Endothelial cell (in vitro differentiated cells): Measurements from ENCODE around the gene FAM193B. TPM values are rescaled to one million over a fixed set of nuclear protein-coding genes. Genes with fewer than 3 reads are reported as not detected.
"Not testable (repeated sequence)": the region's sequence is repeated elsewhere in the genome, so short reads cannot be mapped to it uniquely, and the experiment has no call there.

Experiments used
- DNase-seq: peaks from one replicate; pipeline ENCODE4 v3.0.0; 2021; ENCODE audit warnings: low spot score
- H3K27ac Mint-ChIP-seq: one replicate; pipeline ENCODE4 v1.8.0; 2021; ENCODE audit warnings: mixed read lengths, inconsistent platforms; ENCODE audit not compliant: unreplicated experiment
- H3K27me3 Mint-ChIP-seq: one replicate; pipeline ENCODE4 v1.8.0; 2021; ENCODE audit warnings: mild to moderate bottlenecking, moderate library complexity, mixed read lengths, inconsistent platforms; ENCODE audit not compliant: unreplicated experiment
- H3K36me3 Mint-ChIP-seq: one replicate; pipeline ENCODE4 v1.8.0; 2021; ENCODE audit warnings: mild to moderate bottlenecking, low read depth, mixed read lengths, inconsistent platforms; ENCODE audit not compliant: unreplicated experiment
- H3K4me1 Mint-ChIP-seq: one replicate; pipeline ENCODE4 v1.8.0; 2021; ENCODE audit warnings: mild to moderate bottlenecking, mixed read lengths, inconsistent platforms; ENCODE audit not compliant: unreplicated experiment
- H3K4me3 Mint-ChIP-seq: one replicate; pipeline ENCODE4 v1.8.0; 2021; ENCODE audit warnings: mild to moderate bottlenecking, mixed read lengths, inconsistent platforms; ENCODE audit not compliant: unreplicated experiment
- H3K9me3 Mint-ChIP-seq: one replicate; pipeline ENCODE4 v1.8.0; 2021; ENCODE audit warnings: mixed read lengths, inconsistent platforms; ENCODE audit not compliant: unreplicated experiment
- CTCF ChIP-seq: fragments of 200-600 bp; sonication (generic); IDR thresholded peaks from one replicate; pipeline ENCODE4 v1.5.0; 2021; ENCODE audit warnings: antibody characterized with exemption; ENCODE audit not compliant: unreplicated experiment
- total RNA-seq: library from RNA; stranded (reverse); fragmentation: NEBNext Ultra II Directional; extraction: Animal tissue kit (Norgen Biotek cat#: 25700); gene quantifications from one replicate; pipeline ENCODE4 v1.2.1, GENCODE V29; 2021; ENCODE audit not compliant: unreplicated experiment

Gene FAM193B
- total RNA-seq, 1 donor from 2014 or later: 97.6 TPM

GRCh38 chr5:177569894-177570293 is 15.5 kb upstream of the FAM193B start:
- no peaks in the 10 kb centered on the region for H3K36me3 Mint-ChIP-seq
- TF ChIP-seq CTCF: no peak
- H3K9me3 Mint-ChIP-seq: no peaks in the 10 kb centered on the region
- peaks cover 3% of the 10 kb centered on the region for H3K4me1 Mint-ChIP-seq
- H3K4me3 Mint-ChIP-seq: no peak overlapping the region
- no peak for DNase-seq
- no peak overlapping the region for H3K27ac Mint-ChIP-seq
- H3K27me3 Mint-ChIP-seq: peaks cover 5% of the 10 kb centered on the region

- Mint-ChIP-seq H3K27ac (peak overlapping the region; percentile 38), H3K36me3 (no peaks in the 10 kb centered on the region)
- no peak for TF ChIP-seq CTCF
Observed at GRCh38 chr5:177568326-177568725, 14.0 kb upstream of the FAM193B start.

GRCh38 chr5:177565046-177565445 is 10.7 kb upstream of the FAM193B start:
- DNase-seq: no peak
- H3K4me3 Mint-ChIP-seq: no peak overlapping the region
- H3K27ac Mint-ChIP-seq: no peak overlapping the region
- H3K27me3 Mint-ChIP-seq: peaks cover 3% of the 10 kb centered on the region
- peaks cover 5% of the 10 kb centered on the region for H3K36me3 Mint-ChIP-seq
- H3K9me3 Mint-ChIP-seq: no peaks in the 10 kb centered on the region
- H3K4me1 Mint-ChIP-seq: peaks cover 3% of the 10 kb centered on the region
- no peak for TF ChIP-seq CTCF

More at GRCh38 chr5:177568326-177568725, 14.0 kb upstream of the FAM193B start:
- no peak overlapping the region for H3K4me3 Mint-ChIP-seq
- no peak for DNase-seq
- H3K9me3 Mint-ChIP-seq: no peaks in the 10 kb centered on the region
- H3K4me1 Mint-ChIP-seq: peaks cover 3% of the 10 kb centered on the region
- peaks cover 3% of the 10 kb centered on the region for H3K27me3 Mint-ChIP-seq

GRCh38 chr5:177559446-177559941 is 5.1 kb upstream of the FAM193B start:
- peaks cover 11% of the 10 kb centered on the region for H3K36me3 Mint-ChIP-seq
- DNase-seq, H3K27me3 Mint-ChIP-seq, H3K4me1 Mint-ChIP-seq, H3K27ac Mint-ChIP-seq, H3K9me3 Mint-ChIP-seq, H3K4me3 Mint-ChIP-seq: not testable (repeated sequence)

GRCh38 chr5:177557796-177558195 is 3.4 kb upstream of the FAM193B start:
- no peak overlapping the region for H3K27ac Mint-ChIP-seq
- peaks cover 12% of the 10 kb centered on the region for H3K4me1 Mint-ChIP-seq

More at GRCh38 chr5:177557796-177558195, 3.4 kb upstream of the FAM193B start:
- no peak for DNase-seq
- Mint-ChIP-seq H3K36me3 (peaks cover 12% of the 10 kb centered on the region), H3K4me3 (no peak overlapping the region), H3K27me3 (peaks cover 5% of the 10 kb centered on the region), H3K9me3 (no peaks in the 10 kb centered on the region)
- no peak for TF ChIP-seq CTCF
